NB4 (cell line): Measurements from ENCODE around the gene NEBL.

Experiments
- MAX ChIP-seq: IDR thresholded peaks from 2 replicates; pipeline ENCODE4 v1.6.1; 2011; ENCODE audit warnings: low read depth, low read length
- MYC ChIP-seq: IDR thresholded peaks from 2 replicates; pipeline ENCODE4 v1.6.1; 2011; ENCODE audit warnings: low read depth, low read length
- POLR2A ChIP-seq: IDR thresholded peaks from 2 replicates; pipeline ENCODE4 v1.6.1; 2011; ENCODE audit warnings: mild to moderate bottlenecking; ENCODE audit not compliant: insufficient read length; ENCODE audit errors: extremely low read depth
- TF ChIP-seq, protein P1 (sequence below): IDR thresholded peaks from one replicate; pipeline ENCODE4 v1.5.1; 2012; ENCODE audit warnings: low read depth, low read length

- TF ChIP-seq, protein P1, sequence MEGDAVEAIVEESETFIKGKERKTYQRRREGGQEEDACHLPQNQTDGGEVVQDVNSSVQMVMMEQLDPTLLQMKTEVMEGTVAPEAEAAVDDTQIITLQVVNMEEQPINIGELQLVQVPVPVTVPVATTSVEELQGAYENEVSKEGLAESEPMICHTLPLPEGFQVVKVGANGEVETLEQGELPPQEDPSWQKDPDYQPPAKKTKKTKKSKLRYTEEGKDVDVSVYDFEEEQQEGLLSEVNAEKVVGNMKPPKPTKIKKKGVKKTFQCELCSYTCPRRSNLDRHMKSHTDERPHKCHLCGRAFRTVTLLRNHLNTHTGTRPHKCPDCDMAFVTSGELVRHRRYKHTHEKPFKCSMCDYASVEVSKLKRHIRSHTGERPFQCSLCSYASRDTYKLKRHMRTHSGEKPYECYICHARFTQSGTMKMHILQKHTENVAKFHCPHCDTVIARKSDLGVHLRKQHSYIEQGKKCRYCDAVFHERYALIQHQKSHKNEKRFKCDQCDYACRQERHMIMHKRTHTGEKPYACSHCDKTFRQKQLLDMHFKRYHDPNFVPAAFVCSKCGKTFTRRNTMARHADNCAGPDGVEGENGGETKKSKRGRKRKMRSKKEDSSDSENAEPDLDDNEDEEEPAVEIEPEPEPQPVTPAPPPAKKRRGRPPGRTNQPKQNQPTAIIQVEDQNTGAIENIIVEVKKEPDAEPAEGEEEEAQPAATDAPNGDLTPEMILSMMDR: no peak
- no peak for TF ChIP-seq POLR2A
- TF ChIP-seq MYC: no peak
- no peak for TF ChIP-seq MAX
Observed at GRCh38 chr10:20856484-20856883, 40.6 kb downstream of the NEBL start.
